RWPE1 (cell line): ENCODE data around the gene KRTAP20-1.

Source experiments
- CTCF ChIA-PET: fragments of 350-600 bp; sonication (Branson Sonifier 250); formaldehyde crosslinking; extraction: SDS; loops from one replicate; lab custom pipeline; 2021; lab: Yijun Ruan, JAX
- POLR2A ChIA-PET: fragments of 400-600 bp; formaldehyde crosslinking; extraction: SDS; loops from one replicate; lab custom pipeline; 2020; ENCODE audit warnings: antibody characterized with exemption; ENCODE audit not compliant: low non-redundant PET; lab: Yijun Ruan, JAX
- DNase-seq: peaks from one replicate; pipeline ENCODE4 v3.0.0; 2012; ENCODE audit warnings: low spot score
- H3K27ac ChIP-seq: fragments of 450-650 bp; 2 replicates; pipeline ENCODE4 v1.5.1; 2017
- TF ChIP-seq, protein P1 (sequence below): fragments of 450-650 bp; conservative IDR thresholded peaks from 2 replicates; pipeline ENCODE4 v1.5.1; 2017; ENCODE audit warnings: low read depth, mild to moderate bottlenecking

The KRTAP20-1 gene

DNA sequence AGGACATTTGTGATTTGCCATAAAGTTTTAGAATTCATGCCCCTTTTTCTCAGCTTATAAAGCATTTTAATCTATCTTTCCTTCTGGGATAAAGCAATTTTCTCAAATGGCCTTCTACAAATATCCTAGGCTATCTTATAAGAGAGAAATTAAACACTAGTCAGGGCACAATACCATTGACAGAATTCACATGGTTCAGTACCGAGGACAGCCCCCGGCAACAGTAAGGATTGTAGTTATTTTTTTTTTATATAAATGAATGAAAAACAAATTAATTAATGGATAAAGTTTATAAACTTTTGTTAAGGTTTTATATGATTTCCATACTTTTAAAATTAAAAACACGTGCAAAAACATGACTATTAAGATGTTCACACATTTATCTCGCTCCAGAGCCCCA is 11.9 kb downstream of the KRTAP20-1 start:
- H3K27ac ChIP-seq, result no peak overlapping the region
- POLR2A ChIA-PET, result no interaction called here
- TF ChIP-seq, protein P1, sequence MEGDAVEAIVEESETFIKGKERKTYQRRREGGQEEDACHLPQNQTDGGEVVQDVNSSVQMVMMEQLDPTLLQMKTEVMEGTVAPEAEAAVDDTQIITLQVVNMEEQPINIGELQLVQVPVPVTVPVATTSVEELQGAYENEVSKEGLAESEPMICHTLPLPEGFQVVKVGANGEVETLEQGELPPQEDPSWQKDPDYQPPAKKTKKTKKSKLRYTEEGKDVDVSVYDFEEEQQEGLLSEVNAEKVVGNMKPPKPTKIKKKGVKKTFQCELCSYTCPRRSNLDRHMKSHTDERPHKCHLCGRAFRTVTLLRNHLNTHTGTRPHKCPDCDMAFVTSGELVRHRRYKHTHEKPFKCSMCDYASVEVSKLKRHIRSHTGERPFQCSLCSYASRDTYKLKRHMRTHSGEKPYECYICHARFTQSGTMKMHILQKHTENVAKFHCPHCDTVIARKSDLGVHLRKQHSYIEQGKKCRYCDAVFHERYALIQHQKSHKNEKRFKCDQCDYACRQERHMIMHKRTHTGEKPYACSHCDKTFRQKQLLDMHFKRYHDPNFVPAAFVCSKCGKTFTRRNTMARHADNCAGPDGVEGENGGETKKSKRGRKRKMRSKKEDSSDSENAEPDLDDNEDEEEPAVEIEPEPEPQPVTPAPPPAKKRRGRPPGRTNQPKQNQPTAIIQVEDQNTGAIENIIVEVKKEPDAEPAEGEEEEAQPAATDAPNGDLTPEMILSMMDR, result no peak
- CTCF ChIA-PET, result interaction anchor here (0.6 kb wide), 1 partner anchor 412 kb away, joined by 3 read pairs; no protein-coding TSS in a partner anchor
- DNase-seq, result no peak

- no peak overlapping the region for H3K27ac ChIP-seq
- TF ChIP-seq, protein P1, result no peak
- CTCF ChIA-PET, result interaction anchor here (0.7 kb wide), 1 partner anchor 370 kb away, joined by 3 read pairs; no protein-coding TSS in a partner anchor
- no peak for DNase-seq
- POLR2A ChIA-PET, result no interaction called here
Measured at GRCh38 chr21:30629200-30629599, 13.0 kb downstream of the KRTAP20-1 start.

DNA sequence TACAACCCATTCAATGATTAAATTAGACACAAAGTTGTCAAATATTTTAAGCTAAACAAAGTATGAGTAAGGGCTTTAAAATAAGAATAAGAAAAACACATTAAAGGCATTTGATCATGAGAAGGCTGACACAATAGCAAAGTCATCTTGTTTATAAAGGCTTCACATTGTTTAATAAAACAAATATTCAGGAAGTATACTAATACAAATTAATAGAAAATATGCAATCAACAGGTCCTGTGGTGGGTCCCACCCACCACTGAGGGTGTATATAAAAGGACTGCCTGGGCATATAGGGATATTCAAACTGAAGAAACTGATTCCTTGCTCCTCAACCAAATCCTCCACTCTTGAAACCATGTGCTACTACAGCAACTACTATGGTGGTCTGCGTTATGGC is 18.7 kb downstream of the KRTAP20-1 start, which contains the start of gene KRTAP20-2:
Gene KRTAP20-2, plus strand, starts transcription at position 301 of the 400 bp plus-strand sequence. Its CDS starts 58 bp downstream, at position 359.
- H3K27ac ChIP-seq, result no peak within 1 kb of the TSS
- ChIA-PET POLR2A (no interaction called here), CTCF (no interaction called here)
- TF ChIP-seq, protein P1, result no peak
- no peak for DNase-seq

- TF ChIP-seq, protein P1, result no peak
- no peak for DNase-seq
- H3K27ac ChIP-seq, result no peak overlapping the region
- POLR2A ChIA-PET, result no interaction called here
- CTCF ChIA-PET, result interaction anchor here (0.9 kb wide), 1 partner anchor 74 kb away, joined by 3 read pairs; no protein-coding TSS in a partner anchor
Measured at GRCh38 chr21:30638686-30639085, 22.5 kb downstream of the KRTAP20-1 start.

GRCh38 chr21:30642564-30642963 is 26.3 kb downstream of the KRTAP20-1 start, which contains the start of gene KRTAP20-3:
TSS of gene KRTAP20-3 (plus strand) at chr21:30642864.
- DNase-seq, result no peak
- POLR2A ChIA-PET, result no interaction called here
- CTCF ChIA-PET, result no interaction called here
- TF ChIP-seq, protein P1, result no peak
- H3K27ac ChIP-seq, result no peak within 1 kb of the TSS

DNA sequence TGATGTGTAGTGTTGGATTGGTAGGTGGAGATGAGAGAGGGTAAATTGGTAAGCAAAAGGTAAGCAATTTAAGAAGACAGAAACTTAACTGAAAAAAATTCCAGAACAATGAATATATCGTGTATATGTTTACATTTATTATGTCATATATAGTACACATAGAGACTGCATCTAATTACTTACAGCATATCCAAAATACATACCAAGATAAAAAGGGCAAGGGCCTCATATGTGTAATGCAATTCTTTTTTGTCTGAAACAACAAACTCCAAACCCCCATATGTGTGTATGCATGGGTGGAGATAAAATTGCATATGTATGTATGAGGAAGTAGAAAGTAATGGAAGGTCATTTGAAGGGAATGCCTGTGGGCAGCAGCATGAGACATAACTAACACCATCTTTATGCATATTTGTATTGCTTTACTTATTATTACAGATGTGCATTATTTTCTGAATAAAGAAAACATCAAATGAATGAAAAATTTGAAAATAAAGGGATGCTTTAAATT is 30.7 kb downstream of the KRTAP20-1 start:
- CTCF ChIA-PET, result no interaction called here
- no peak overlapping the region for H3K27ac ChIP-seq

More for the DNA sequence above, 30.7 kb downstream of the KRTAP20-1 start:
- POLR2A ChIA-PET, result no interaction called here
- no peak for DNase-seq
- TF ChIP-seq, protein P1, result no peak
